ENCODE measurements around the gene RASAL1. TPM values are rescaled to one million over a fixed set of nuclear protein-coding genes. Genes with fewer than 3 reads are reported as not detected.
A peak's percentile ranks its signal among the peaks of the same experiment; 100 is the strongest.

RASAL1 gene
- total RNA-seq, 1 experiment from 2014 or later: 8.1 TPM

DNA sequence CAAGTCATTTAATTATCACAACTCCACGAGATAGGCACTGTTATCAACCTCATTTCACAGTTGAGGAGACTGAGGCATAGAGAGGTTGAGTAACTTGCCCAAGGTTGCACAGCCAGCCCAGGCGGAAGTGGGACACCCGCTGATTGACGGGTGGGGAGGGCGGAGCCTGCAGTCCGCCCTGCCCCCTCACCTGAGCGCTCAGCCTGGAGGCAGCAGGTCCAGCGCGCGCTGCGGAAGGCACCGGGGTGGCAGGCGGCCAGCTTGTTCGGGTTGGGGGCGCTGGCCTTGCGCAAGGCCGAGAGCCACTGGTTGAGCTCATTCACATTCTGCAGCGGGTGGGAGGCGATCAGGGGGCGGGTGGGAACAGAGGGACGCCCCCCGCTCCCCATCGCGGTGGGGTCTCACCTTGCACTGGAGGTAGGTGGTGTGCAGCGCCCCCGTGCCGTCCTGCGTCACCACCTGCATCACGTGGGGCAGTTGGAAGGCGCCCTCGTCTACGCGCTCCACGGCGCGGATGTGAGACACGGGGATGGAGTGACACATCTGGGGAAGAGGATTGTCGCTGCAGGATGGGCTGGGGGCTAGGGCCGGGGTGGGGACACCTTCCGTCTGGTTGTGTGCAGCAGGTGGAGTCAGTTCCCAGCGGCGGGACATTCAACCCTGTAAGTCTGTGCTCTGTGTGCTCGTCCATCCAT lies 31.7 kb downstream of the RASAL1 start (continued):
- TF ChIP-seq NR3C1 (CRISPR knock-in tag; conservative IDR thresholded peaks at IDR 0.05; ENCODE audit: low read depth): no peak
- no peak for TF ChIP-seq PRRX2 (CRISPR knock-in tag; IDR thresholded peaks at IDR 0.05)
- TF ChIP-seq, protein P1, sequence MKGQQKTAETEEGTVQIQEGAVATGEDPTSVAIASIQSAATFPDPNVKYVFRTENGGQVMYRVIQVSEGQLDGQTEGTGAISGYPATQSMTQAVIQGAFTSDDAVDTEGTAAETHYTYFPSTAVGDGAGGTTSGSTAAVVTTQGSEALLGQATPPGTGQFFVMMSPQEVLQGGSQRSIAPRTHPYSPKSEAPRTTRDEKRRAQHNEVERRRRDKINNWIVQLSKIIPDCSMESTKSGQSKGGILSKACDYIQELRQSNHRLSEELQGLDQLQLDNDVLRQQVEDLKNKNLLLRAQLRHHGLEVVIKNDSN (CRISPR knock-in tag; IDR thresholded peaks at IDR 0.05): peak; percentile 97
- TF ChIP-seq MXD4 (CRISPR knock-in tag; IDR thresholded peaks at IDR 0.05; ENCODE audit: borderline replicate concordance): no peak
- TF ChIP-seq TEAD1 (CRISPR knock-in tag; IDR thresholded peaks at IDR 0.05): no peak; the same call in 1 of the 2 replicates
- TF ChIP-seq, protein P2, sequence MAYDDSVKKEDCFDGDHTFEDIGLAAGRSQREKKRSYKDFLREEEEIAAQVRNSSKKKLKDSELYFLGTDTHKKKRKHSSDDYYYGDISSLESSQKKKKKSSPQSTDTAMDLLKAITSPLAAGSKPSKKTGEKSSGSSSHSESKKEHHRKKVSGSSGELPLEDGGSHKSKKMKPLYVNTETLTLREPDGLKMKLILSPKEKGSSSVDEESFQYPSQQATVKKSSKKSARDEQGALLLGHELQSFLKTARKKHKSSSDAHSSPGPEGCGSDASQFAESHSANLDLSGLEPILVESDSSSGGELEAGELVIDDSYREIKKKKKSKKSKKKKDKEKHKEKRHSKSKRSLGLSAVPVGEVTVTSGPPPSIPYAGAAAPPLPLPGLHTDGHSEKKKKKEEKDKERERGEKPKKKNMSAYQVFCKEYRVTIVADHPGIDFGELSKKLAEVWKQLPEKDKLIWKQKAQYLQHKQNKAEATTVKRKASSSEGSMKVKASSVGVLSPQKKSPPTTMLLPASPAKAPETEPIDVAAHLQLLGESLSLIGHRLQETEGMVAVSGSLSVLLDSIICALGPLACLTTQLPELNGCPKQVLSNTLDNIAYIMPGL (CRISPR knock-in tag; IDR thresholded peaks at IDR 0.05): peak; percentile 77; the same call in 1 of the 2 replicates
- TF ChIP-seq NFE2L1 (CRISPR knock-in tag; IDR thresholded peaks at IDR 0.05): peak; percentile 66; the same call in 1 of the 2 replicates
- TF ChIP-seq, protein P3, sequence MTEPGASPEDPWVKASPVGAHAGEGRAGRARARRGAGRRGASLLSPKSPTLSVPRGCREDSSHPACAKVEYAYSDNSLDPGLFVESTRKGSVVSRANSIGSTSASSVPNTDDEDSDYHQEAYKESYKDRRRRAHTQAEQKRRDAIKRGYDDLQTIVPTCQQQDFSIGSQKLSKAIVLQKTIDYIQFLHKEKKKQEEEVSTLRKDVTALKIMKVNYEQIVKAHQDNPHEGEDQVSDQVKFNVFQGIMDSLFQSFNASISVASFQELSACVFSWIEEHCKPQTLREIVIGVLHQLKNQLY (CRISPR knock-in tag; IDR thresholded peaks at IDR 0.05): no peak
- TF ChIP-seq SOX15 (CRISPR knock-in tag; IDR thresholded peaks at IDR 0.05): no peak
- TF ChIP-seq, protein P4, sequence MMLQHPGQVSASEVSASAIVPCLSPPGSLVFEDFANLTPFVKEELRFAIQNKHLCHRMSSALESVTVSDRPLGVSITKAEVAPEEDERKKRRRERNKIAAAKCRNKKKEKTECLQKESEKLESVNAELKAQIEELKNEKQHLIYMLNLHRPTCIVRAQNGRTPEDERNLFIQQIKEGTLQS (CRISPR knock-in tag; conservative IDR thresholded peaks at IDR 0.05): no peak
- TF ChIP-seq FOXK1 (CRISPR knock-in tag; IDR thresholded peaks at IDR 0.05): peak; percentile 59; the same call in 1 of the 2 replicates
- no peak for TF ChIP-seq HMGA2 (CRISPR knock-in tag; IDR thresholded peaks at IDR 0.05)
- TF ChIP-seq, protein P5, sequence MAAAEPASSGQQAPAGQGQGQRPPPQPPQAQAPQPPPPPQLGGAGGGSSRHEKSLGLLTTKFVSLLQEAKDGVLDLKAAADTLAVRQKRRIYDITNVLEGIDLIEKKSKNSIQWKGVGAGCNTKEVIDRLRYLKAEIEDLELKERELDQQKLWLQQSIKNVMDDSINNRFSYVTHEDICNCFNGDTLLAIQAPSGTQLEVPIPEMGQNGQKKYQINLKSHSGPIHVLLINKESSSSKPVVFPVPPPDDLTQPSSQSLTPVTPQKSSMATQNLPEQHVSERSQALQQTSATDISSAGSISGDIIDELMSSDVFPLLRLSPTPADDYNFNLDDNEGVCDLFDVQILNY (CRISPR knock-in tag; IDR thresholded peaks at IDR 0.05): no peak; the same call in 1 of the 2 replicates
- no peak for TF ChIP-seq EMX1 (CRISPR knock-in tag; IDR thresholded peaks at IDR 0.05)
- TF ChIP-seq, protein P6, sequence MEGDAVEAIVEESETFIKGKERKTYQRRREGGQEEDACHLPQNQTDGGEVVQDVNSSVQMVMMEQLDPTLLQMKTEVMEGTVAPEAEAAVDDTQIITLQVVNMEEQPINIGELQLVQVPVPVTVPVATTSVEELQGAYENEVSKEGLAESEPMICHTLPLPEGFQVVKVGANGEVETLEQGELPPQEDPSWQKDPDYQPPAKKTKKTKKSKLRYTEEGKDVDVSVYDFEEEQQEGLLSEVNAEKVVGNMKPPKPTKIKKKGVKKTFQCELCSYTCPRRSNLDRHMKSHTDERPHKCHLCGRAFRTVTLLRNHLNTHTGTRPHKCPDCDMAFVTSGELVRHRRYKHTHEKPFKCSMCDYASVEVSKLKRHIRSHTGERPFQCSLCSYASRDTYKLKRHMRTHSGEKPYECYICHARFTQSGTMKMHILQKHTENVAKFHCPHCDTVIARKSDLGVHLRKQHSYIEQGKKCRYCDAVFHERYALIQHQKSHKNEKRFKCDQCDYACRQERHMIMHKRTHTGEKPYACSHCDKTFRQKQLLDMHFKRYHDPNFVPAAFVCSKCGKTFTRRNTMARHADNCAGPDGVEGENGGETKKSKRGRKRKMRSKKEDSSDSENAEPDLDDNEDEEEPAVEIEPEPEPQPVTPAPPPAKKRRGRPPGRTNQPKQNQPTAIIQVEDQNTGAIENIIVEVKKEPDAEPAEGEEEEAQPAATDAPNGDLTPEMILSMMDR (IDR thresholded peaks at IDR 0.05): no peak
- TF ChIP-seq RELA (CRISPR knock-in tag; IDR thresholded peaks at IDR 0.05; ENCODE audit: borderline replicate concordance): peak; percentile 63; the same call in 1 of the 2 replicates
- TF ChIP-seq FOXP1 (CRISPR knock-in tag; IDR thresholded peaks at IDR 0.05; ENCODE audit: borderline replicate concordance): peak; percentile 92
- no peak for TF ChIP-seq JUN (CRISPR knock-in tag; IDR thresholded peaks at IDR 0.05)
- TF ChIP-seq, protein P7, sequence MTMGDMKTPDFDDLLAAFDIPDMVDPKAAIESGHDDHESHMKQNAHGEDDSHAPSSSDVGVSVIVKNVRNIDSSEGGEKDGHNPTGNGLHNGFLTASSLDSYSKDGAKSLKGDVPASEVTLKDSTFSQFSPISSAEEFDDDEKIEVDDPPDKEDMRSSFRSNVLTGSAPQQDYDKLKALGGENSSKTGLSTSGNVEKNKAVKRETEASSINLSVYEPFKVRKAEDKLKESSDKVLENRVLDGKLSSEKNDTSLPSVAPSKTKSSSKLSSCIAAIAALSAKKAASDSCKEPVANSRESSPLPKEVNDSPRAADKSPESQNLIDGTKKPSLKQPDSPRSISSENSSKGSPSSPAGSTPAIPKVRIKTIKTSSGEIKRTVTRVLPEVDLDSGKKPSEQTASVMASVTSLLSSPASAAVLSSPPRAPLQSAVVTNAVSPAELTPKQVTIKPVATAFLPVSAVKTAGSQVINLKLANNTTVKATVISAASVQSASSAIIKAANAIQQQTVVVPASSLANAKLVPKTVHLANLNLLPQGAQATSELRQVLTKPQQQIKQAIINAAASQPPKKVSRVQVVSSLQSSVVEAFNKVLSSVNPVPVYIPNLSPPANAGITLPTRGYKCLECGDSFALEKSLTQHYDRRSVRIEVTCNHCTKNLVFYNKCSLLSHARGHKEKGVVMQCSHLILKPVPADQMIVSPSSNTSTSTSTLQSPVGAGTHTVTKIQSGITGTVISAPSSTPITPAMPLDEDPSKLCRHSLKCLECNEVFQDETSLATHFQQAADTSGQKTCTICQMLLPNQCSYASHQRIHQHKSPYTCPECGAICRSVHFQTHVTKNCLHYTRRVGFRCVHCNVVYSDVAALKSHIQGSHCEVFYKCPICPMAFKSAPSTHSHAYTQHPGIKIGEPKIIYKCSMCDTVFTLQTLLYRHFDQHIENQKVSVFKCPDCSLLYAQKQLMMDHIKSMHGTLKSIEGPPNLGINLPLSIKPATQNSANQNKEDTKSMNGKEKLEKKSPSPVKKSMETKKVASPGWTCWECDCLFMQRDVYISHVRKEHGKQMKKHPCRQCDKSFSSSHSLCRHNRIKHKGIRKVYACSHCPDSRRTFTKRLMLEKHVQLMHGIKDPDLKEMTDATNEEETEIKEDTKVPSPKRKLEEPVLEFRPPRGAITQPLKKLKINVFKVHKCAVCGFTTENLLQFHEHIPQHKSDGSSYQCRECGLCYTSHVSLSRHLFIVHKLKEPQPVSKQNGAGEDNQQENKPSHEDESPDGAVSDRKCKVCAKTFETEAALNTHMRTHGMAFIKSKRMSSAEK (CRISPR knock-in tag; IDR thresholded peaks at IDR 0.05; ENCODE audit: borderline replicate concordance): no peak
- TF ChIP-seq, protein P8, sequence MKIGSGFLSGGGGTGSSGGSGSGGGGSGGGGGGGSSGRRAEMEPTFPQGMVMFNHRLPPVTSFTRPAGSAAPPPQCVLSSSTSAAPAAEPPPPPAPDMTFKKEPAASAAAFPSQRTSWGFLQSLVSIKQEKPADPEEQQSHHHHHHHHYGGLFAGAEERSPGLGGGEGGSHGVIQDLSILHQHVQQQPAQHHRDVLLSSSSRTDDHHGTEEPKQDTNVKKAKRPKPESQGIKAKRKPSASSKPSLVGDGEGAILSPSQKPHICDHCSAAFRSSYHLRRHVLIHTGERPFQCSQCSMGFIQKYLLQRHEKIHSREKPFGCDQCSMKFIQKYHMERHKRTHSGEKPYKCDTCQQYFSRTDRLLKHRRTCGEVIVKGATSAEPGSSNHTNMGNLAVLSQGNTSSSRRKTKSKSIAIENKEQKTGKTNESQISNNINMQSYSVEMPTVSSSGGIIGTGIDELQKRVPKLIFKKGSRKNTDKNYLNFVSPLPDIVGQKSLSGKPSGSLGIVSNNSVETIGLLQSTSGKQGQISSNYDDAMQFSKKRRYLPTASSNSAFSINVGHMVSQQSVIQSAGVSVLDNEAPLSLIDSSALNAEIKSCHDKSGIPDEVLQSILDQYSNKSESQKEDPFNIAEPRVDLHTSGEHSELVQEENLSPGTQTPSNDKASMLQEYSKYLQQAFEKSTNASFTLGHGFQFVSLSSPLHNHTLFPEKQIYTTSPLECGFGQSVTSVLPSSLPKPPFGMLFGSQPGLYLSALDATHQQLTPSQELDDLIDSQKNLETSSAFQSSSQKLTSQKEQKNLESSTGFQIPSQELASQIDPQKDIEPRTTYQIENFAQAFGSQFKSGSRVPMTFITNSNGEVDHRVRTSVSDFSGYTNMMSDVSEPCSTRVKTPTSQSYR (CRISPR knock-in tag; IDR thresholded peaks at IDR 0.05): no peak
- TF ChIP-seq RORB (CRISPR knock-in tag; IDR thresholded peaks at IDR 0.05): no peak
- TF ChIP-seq KAT7 (CRISPR knock-in tag; IDR thresholded peaks at IDR 0.05; ENCODE audit: borderline replicate concordance): peak; percentile 59; the same call in 1 of the 2 replicates
- no peak for TF ChIP-seq OVOL2 (CRISPR knock-in tag; IDR thresholded peaks at IDR 0.05; ENCODE audit: borderline replicate concordance)
- TF ChIP-seq NR1H2 (CRISPR knock-in tag; IDR thresholded peaks at IDR 0.05): no peak
- no peak for TF ChIP-seq ZNF396 (CRISPR knock-in tag; IDR thresholded peaks at IDR 0.05; ENCODE audit: borderline replicate concordance)
